ENCODE data around the gene AMER2.

- no peak for TF ChIP-seq CTCF (IDR thresholded peaks at IDR 0.05)
- TF ChIP-seq EP300 (IDR thresholded peaks at IDR 0.05) = no peak
Measured at GRCh38 chr13:25169356-25169755, 2.7 kb downstream of the AMER2 start.
